ENCODE results near the gene UTF1.

The UTF1 gene

DNA sequence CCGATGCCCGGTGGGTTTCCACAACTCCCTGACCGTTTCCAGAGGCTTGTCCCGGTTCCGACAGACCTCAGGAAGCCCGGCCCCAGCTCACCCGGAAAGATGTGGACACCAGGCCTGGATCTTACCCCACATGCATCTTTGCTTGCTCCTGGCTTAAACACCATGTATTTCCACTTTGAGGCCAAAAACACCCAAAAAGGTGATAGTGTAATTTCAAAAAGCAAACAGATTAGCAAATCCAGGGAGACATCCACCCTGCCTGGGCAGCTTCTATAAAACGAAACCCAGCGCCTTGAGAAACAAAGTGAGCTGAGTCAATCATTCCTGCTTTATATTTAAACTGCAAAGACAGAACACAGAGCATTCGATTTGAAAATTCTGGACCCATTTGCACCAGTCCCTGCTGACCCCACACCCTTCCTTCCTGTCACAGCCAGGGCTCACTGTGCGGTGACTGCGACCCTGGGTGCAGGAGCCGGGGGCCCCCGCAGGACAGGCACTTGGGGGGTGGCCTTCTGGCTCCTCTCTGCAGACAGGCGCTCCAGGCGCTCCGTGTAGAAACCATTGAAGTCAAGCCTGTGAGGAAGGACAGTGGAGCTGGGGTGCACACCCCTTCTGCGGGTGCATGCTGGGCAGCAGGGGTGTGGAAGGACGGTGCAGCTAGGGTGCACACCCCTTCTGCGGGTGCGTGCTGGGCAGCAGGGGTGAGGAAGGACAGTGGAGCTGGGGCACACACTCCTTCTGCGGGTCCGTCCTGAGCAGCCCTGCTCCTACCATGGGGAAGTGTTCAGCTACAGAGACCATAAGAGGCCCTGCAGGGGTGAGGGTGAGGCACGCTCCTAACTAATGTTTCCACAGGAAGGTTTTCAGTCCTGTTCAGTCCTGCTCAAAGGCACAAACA lies 49.6 kb downstream of the UTF1 start:
- no peak for DNase-seq (ENCODE audit: low read depth)

GRCh38 chr10:133280391-133281059 lies 50.5 kb downstream of the UTF1 start:
- no peak for DNase-seq (ENCODE audit: low read depth)

- DNase-seq (ENCODE audit: low read depth), result no peak
These were observed 51.1 kb downstream of the UTF1 start for GRCh38 chr10:133281084-133281483.
